NCI-H146 treated with DMSO at 0.1 percent for 48 hours (cell line): Measurements from ENCODE around the gene KRTAP10-2.
"Not testable (repeated sequence)": the region's sequence is repeated elsewhere in the genome, so short reads cannot be mapped to it uniquely, and the experiment has no call there.

ENCODE experiments used
- DNase-seq: peaks from one replicate; lab custom pipeline; 2025; ENCODE audit not compliant: unreplicated experiment; lab: John Stamatoyannopoulos, UW

Gene KRTAP10-2

GRCh38 chr21:44551340-44551961 lies at the start of gene KRTAP10-2:
Gene KRTAP10-2 (minus strand): TSS chr21:44551505. CDS start chr21:44551458, 47 bp downstream.
- DNase-seq: peak; percentile 36

GRCh38 chr21:44601091-44601490 lies 49.8 kb upstream of the KRTAP10-2 start:
- not testable (repeated sequence) for DNase-seq

- not testable (repeated sequence) for DNase-seq
Observed at GRCh38 chr21:44600118-44600978, 49.0 kb upstream of the KRTAP10-2 start, which contains the start of gene KRTAP10-7. Gene KRTAP10-7 (plus strand): TSS chr21:44600597. CDS start chr21:44600622, 25 bp downstream.

- DNase-seq: no peak
Observed at GRCh38 chr21:44599264-44600029, 48.1 kb upstream of the KRTAP10-2 start.

GRCh38 chr21:44598061-44598460 lies 46.8 kb upstream of the KRTAP10-2 start:
- DNase-seq: no peak

DNA sequence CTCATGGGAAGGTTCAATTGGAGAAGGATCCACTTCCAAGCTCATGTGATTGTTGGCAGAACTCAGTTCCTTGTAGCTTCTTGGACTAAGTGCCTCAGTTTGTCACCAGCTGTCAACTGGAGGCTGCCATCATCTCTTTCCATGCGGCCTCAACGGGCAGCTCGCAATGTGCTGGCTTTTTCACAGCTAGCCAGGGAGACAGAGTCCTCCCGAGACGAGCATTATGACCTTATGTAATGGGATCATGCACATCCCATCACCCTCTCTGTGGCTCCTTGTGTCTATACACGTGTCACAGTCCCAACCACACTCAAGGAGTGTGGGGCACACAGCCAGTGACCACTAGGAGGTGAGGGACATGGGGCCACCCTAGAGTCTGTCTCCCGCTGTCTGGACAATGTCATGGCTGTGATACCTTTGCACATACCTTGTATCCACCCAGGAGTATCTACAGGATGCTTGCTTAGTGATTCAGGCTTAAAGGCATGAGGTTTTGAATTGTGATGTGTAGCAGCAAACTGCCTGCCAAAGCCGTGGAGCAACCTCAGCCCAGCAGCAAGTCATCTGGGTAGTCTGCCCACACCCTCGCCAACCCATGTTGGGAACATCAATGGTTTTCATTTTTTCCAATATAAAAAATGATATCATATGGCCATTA lies 44.9 kb upstream of the KRTAP10-2 start:
- DNase-seq: no peak

- no peak for DNase-seq
Observed at GRCh38 chr21:44595524-44595923, 44.2 kb upstream of the KRTAP10-2 start.

GRCh38 chr21:44594406-44594916 lies 43.2 kb upstream of the KRTAP10-2 start:
- no peak for DNase-seq

DNA sequence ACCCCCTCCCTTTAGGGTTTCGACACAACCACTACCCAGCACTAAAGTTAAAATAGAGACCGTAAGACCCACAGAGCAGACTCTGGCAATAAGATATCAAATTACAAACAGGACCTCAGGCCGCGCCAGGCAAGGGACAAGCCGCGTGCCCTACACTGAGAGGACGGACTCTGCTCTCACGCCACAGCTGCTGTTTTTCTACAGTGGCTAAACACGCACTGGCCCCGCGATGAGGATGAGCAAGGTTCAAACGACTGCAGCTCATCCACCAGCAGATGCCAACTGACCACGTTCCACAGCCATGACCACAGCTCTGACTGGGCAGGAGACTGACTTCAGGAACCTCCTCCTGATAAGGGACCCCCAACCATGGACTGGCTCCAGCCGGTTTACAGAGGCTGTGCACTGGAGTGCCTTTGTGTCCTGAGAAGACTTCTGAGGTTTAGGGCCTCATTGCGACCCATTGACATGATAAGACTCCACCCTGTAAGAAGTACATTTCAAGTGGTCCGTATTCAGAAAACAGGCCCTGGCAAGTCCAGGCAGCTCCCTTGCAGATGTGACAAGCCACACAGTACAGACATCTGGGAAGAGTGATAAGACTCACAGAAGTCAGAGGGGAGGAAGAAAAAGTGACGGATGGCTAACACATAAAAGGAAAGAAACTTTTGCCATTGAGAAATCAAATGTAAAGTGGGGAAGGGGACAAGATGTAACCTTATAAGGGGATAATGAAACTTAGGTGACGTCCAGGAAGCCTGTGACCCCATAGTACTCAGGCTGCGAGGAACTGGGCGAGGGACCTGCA lies 42.5 kb upstream of the KRTAP10-2 start:
- DNase-seq: no peak

DNA sequence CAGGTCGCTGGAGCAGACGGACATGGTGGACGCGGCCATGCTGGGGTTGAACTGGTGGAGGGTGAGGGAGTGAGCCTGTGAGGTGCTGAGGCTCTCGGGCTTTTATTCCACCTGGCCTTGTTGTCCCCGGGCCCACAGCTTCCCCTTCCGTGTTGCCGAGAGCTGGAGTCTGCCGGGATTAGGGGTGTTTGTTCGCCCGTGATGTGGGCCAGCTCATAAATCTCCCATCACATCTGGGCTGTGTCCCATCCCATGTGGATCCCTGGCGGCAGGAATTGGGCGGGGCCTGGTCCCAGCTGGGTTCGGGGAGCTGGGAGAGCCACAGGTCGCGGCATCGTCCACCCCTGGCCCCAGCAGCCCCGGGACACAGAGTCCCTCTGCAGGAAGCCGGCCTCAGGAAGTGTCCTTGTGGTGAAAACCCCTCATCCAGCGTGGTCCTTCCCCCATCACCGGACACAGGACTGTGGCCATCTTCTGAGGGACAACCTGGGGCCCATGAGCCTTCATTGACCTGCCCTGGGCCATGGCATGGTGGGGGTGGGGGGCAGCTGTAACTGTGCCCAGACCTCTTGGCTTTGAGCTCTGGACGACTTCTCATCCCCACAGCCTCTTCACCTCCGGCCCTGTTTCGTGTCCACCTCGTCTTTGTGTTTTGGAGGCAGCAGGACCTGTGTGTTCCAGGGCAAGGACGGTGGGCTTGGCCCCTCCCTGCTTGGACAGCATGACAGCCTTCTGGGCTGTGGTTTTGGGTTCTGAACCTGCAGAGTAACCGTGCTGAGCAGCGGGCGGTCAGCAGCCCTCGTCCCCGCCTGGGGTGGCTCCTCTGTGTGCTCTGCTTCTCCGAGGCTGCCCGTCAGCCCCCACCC lies 41.4 kb upstream of the KRTAP10-2 start, which contains the start of gene KRTAP10-6:
Gene KRTAP10-6 (minus strand): TSS at position 60 of the 866 bp plus-strand sequence. CDS start 21 bp downstream, at position 39.
- DNase-seq: peak; percentile 9

- not testable (repeated sequence) for DNase-seq
Observed at GRCh38 chr21:44591801-44592130, 40.5 kb upstream of the KRTAP10-2 start.

DNA sequence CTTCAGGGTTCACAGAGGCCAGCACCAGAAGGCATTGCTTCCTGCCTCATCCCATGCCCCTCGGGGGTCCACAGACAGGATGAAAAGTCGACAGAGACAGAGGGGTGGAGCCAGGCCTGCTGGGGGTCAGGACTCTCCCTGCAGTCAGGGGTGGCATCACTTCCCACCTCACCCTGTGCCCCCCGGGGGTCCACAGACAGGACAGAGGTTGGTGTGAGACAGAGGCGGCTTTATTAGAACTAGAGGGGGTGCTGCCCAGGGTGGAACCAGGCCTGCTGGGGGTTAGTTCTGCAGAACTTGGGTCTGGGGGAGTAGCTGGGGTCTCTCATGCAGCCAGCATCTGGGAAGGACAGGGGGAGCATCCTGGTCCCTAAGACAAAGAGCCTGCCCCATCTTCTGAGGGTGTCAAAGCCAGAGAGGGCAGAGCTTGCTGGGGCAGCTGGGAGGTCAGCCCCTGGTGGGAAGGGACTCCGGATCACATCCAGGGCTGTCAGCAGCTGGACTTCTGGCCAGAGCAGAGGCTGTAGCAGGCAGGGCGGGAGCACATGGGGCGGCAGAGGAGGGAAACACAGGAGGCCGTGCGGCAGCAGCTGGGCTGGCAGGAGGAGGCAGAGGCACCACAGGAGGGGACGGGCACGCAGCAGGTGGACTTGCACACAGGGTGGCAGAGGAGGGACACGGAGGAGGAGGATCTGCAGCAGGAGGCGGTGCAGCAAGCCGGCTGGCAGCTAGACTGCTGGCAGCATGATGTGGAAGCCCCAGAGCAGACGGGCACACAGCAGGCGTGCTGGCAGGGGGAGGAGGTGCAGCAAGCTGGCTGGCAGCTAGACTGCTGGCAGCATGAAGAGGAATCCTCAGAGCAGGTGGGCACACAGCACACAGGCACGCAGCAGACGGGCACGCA lies 39.8 kb upstream of the KRTAP10-2 start:
- DNase-seq: not testable (repeated sequence)

DNA sequence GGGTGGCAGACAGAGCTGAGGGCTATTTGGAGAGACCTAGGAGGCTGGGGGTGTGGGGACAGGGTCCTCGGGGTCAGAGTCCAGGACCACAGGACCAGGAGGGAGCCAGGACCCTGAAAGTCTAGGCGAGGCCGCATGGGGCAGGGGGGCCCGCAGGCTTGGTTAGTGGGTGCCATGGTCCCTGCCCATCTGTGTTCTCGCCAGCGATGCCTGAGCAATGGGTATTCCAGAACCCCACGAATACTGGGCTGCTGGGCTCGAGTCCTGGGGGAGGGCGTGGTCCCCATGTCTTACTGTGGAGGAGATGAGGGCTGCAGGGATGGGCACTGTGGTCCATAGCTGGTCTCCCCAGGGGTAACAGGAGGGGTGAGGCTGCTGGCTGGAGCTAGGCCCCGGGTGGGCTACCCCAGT lies 39.0 kb upstream of the KRTAP10-2 start:
- DNase-seq: no peak

DNA sequence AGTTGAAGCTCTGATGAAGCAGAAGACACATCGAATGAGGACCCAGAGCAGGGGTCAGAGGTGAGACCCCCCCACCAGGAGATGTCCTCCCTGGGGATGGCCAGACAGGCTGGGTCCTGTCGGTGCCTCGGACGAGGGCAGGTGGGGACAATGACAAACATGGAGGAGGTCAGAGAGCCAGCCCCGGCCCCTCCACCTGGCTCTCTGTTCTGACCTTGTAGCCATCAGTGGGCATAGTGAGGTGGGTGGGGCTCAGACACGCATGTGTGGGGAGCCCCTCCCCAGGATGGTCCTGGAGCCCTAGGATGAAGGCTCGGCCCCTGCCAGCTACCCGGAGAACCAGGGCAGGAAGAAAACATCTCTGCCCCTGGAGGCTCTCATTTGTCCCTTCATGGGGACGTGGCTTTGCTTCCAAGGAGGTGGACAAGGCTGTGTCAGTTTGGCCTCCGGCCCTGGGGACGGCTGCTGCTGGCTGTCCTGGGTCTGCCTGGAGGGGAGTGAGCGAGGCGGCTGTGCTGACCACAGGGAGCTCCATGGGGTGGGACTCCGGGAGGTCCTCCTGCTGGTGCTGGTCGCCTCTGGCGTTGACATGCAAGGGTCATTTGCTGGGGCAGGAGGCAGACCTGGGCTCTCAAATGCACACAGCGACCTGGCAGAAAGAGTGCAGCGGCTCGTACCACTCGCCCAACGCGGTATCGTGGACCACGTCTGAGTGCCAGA lies 38.4 kb upstream of the KRTAP10-2 start:
- no peak for DNase-seq

DNA sequence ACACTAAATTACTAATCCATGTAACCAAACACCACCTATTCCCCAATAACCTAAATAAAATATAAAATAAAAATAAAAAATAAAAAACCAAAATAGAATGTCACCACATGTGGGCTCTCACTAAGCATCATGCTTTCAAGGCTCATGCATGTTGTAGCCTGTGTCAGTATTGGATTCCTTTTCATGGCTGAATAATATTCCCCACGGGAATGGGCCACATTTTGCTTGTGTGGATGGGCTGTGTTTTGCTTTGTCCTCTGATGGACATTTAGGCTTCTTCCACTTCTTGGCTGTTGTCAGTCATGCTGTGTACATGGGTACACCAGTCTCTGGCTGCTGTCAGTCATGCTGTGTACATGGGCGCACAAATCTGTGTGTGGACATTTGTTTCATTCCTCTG lies 37.8 kb upstream of the KRTAP10-2 start:
- no peak for DNase-seq

GRCh38 chr21:44585892-44586291 lies 34.6 kb upstream of the KRTAP10-2 start:
- no peak for DNase-seq

GRCh38 chr21:44583800-44584147 lies 32.5 kb upstream of the KRTAP10-2 start:
- peak; percentile 61 for DNase-seq
